HepG2 (cell line): Measurements from ENCODE around the gene NDOR1. TPM values are rescaled to one million over a fixed set of nuclear protein-coding genes. Genes with fewer than 3 reads are reported as not detected.

Experiments used
- KDM5A ChIP-seq: fragments of 200-600 bp; sonication (generic); IDR thresholded peaks from 2 replicates; pipeline ENCODE4 v1.7.0; 2018; ENCODE audit warnings: antibody characterized with exemption, mild to moderate bottlenecking, low read length, borderline replicate concordance
- KLF11 ChIP-seq: IDR thresholded peaks from 2 replicates; pipeline ENCODE4 v1.6.1; 2016; ENCODE audit warnings: missing compliant biosample characterization
- POGZ ChIP-seq: sonication (generic); formaldehyde crosslinking; IDR thresholded peaks from 2 replicates; pipeline ENCODE4 v1.4.0; 2020; ENCODE audit warnings: mild to moderate bottlenecking, missing genetic modification reagents
- RBFOX2 ChIP-seq: fragments of 200-400 bp; formaldehyde crosslinking; IDR thresholded peaks from 2 replicates; pipeline ENCODE4 v1.6.1; 2017; ENCODE audit warnings: low read depth, mild to moderate bottlenecking, low read length
- RBM39 ChIP-seq: fragments of 200-400 bp; formaldehyde crosslinking; IDR thresholded peaks from one replicate; pipeline ENCODE4 v1.6.1; 2018; ENCODE audit warnings: antibody characterized with exemption, mild to moderate bottlenecking, low read depth, low read length; ENCODE audit not compliant: poor library complexity, severe bottlenecking
- STAT5B ChIP-seq: sonication (generic); formaldehyde crosslinking; IDR thresholded peaks from 2 replicates; pipeline ENCODE4 v1.4.0; 2020; ENCODE audit warnings: missing genetic modification reagents
- ZFAT ChIP-seq: sonication (generic); formaldehyde crosslinking; conservative IDR thresholded peaks from 2 replicates; pipeline ENCODE4 v1.8.1; 2023; ENCODE audit warnings: missing genetic modification reagents, inconsistent platforms
- ZNF546 ChIP-seq: sonication (generic); formaldehyde crosslinking; conservative IDR thresholded peaks from 2 replicates; pipeline ENCODE4 v1.8.1; 2023; ENCODE audit warnings: mild to moderate bottlenecking, missing genetic modification reagents
- ZNF563 ChIP-seq: sonication (generic); formaldehyde crosslinking; IDR thresholded peaks from 2 replicates; pipeline ENCODE4 v1.8.0; 2022; ENCODE audit warnings: mild to moderate bottlenecking, moderate library complexity, missing genetic modification reagents
- ZNF891 ChIP-seq: sonication (generic); formaldehyde crosslinking; IDR thresholded peaks from 2 replicates; pipeline ENCODE4 v1.5.0; 2020; ENCODE audit warnings: mild to moderate bottlenecking, missing genetic modification reagents
- polyA plus RNA-seq, 8 experiments: library from polyadenylated mRNA; depleted of rRNA in 3 of 8; stranded (reverse) in 7 of 8; unstranded in 1 of 8; fragments of >200 nt; fragmentation: Illumina TruSeq in 4 of 8; extraction: Trizol in 4 of 8; gene quantifications; 2 replicates each; pipeline versions ENCODE4 v1.2.1 to v1.2.3, GENCODE V29; 2011 to 2016; ENCODE audit warnings: low read depth in 4 of 8, missing spikeins in 1 of 8, mixed read lengths in 1 of 8; ENCODE audit not compliant: insufficient read depth in 1 of 8
- total RNA-seq, 5 experiments: library from RNA; depleted of rRNA; stranded (reverse); fragments of >200 nt; fragmentation: Illumina TruSeq; extraction: Trizol; gene quantifications; 2 replicates each; pipeline ENCODE4 v1.2.3, GENCODE V29; 2016; ENCODE audit warnings: low read depth in 1 of 5
- TF ChIP-seq, protein P1 (sequence below): sonication (generic); formaldehyde crosslinking; conservative IDR thresholded peaks from 2 replicates; pipeline ENCODE4 v1.4.0; 2020; ENCODE audit warnings: missing genetic modification reagents
- TF ChIP-seq, protein P2 (sequence below): IDR thresholded peaks from 2 replicates; pipeline ENCODE4 v1.6.1; 2016; ENCODE audit warnings: low read depth, missing genetic modification reagents, missing compliant biosample characterization
- TF ChIP-seq, protein P3 (sequence below): sonication (generic); formaldehyde crosslinking; IDR thresholded peaks from 2 replicates; pipeline ENCODE4 v1.4.0; 2020; ENCODE audit warnings: missing genetic modification reagents
- TF ChIP-seq, protein P4 (sequence below): sonication (generic); formaldehyde crosslinking; IDR thresholded peaks from 2 replicates; pipeline ENCODE4 v1.4.0; 2020; ENCODE audit warnings: missing genetic modification reagents

The NDOR1 gene
- total and polyA plus RNA-seq, 2 of the 13 experiments (the other 11 are each of a cell fraction or from before 2014, with no cell fraction given): 3.6 to 8.7 TPM

DNA sequence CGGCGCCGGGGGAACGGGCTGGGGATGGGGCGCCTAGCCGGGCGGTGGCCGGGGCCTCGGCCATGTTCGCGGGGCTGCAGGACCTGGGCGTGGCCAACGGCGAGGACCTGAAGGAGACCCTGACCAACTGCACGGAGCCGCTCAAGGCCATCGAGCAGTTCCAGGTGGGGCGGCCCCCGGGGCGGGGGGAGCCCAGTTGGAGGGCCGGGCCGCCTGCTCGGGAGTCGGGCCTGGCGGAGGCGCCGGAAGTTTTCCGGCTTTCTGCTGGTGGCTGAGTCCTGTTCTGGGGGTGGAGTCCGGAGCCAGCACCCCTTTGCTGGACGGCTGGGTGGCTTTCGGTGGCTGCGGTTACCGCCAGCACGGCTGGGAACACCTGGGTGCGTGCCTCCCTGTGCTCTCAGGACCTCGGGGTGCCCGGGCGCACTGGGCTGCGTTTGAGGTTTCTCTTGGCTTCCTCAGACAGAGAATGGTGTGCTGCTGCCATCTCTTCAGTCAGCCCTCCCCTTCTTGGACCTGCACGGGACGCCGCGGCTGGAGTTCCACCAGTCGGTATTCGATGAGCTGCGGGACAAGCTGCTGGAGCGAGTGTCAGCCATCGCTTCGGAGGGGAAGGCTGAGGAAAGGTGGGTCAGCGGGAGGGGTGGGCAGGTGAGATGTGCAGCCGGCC, 50.1 kb downstream of the NDOR1 start (continued):
- TF ChIP-seq KDM5A: peak; percentile 95
- peak; percentile 28 for TF ChIP-seq RBM39
- TF ChIP-seq ZNF546 (CRISPR knock-in tag): no peak
- TF ChIP-seq KLF11 (CRISPR knock-in tag): no peak
- peak; percentile 34; the same call in 1 of the 2 replicates for TF ChIP-seq ZNF891 (CRISPR knock-in tag)
- TF ChIP-seq RBFOX2: peak; percentile 11; the same call in 1 of the 2 replicates
- TF ChIP-seq ZFAT (CRISPR knock-in tag): no peak
- TF ChIP-seq POGZ: no peak
- TF ChIP-seq, protein P1, sequence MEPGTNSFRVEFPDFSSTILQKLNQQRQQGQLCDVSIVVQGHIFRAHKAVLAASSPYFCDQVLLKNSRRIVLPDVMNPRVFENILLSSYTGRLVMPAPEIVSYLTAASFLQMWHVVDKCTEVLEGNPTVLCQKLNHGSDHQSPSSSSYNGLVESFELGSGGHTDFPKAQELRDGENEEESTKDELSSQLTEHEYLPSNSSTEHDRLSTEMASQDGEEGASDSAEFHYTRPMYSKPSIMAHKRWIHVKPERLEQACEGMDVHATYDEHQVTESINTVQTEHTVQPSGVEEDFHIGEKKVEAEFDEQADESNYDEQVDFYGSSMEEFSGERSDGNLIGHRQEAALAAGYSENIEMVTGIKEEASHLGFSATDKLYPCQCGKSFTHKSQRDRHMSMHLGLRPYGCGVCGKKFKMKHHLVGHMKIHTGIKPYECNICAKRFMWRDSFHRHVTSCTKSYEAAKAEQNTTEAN (CRISPR knock-in tag): peak; percentile 11; the same call in 1 of the 2 replicates
- TF ChIP-seq, protein P2, sequence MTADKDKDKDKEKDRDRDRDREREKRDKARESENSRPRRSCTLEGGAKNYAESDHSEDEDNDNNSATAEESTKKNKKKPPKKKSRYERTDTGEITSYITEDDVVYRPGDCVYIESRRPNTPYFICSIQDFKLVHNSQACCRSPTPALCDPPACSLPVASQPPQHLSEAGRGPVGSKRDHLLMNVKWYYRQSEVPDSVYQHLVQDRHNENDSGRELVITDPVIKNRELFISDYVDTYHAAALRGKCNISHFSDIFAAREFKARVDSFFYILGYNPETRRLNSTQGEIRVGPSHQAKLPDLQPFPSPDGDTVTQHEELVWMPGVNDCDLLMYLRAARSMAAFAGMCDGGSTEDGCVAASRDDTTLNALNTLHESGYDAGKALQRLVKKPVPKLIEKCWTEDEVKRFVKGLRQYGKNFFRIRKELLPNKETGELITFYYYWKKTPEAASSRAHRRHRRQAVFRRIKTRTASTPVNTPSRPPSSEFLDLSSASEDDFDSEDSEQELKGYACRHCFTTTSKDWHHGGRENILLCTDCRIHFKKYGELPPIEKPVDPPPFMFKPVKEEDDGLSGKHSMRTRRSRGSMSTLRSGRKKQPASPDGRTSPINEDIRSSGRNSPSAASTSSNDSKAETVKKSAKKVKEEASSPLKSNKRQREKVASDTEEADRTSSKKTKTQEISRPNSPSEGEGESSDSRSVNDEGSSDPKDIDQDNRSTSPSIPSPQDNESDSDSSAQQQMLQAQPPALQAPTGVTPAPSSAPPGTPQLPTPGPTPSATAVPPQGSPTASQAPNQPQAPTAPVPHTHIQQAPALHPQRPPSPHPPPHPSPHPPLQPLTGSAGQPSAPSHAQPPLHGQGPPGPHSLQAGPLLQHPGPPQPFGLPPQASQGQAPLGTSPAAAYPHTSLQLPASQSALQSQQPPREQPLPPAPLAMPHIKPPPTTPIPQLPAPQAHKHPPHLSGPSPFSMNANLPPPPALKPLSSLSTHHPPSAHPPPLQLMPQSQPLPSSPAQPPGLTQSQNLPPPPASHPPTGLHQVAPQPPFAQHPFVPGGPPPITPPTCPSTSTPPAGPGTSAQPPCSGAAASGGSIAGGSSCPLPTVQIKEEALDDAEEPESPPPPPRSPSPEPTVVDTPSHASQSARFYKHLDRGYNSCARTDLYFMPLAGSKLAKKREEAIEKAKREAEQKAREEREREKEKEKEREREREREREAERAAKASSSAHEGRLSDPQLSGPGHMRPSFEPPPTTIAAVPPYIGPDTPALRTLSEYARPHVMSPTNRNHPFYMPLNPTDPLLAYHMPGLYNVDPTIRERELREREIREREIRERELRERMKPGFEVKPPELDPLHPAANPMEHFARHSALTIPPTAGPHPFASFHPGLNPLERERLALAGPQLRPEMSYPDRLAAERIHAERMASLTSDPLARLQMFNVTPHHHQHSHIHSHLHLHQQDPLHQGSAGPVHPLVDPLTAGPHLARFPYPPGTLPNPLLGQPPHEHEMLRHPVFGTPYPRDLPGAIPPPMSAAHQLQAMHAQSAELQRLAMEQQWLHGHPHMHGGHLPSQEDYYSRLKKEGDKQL (CRISPR knock-in tag): no peak
- TF ChIP-seq STAT5B: no peak
- TF ChIP-seq, protein P3, sequence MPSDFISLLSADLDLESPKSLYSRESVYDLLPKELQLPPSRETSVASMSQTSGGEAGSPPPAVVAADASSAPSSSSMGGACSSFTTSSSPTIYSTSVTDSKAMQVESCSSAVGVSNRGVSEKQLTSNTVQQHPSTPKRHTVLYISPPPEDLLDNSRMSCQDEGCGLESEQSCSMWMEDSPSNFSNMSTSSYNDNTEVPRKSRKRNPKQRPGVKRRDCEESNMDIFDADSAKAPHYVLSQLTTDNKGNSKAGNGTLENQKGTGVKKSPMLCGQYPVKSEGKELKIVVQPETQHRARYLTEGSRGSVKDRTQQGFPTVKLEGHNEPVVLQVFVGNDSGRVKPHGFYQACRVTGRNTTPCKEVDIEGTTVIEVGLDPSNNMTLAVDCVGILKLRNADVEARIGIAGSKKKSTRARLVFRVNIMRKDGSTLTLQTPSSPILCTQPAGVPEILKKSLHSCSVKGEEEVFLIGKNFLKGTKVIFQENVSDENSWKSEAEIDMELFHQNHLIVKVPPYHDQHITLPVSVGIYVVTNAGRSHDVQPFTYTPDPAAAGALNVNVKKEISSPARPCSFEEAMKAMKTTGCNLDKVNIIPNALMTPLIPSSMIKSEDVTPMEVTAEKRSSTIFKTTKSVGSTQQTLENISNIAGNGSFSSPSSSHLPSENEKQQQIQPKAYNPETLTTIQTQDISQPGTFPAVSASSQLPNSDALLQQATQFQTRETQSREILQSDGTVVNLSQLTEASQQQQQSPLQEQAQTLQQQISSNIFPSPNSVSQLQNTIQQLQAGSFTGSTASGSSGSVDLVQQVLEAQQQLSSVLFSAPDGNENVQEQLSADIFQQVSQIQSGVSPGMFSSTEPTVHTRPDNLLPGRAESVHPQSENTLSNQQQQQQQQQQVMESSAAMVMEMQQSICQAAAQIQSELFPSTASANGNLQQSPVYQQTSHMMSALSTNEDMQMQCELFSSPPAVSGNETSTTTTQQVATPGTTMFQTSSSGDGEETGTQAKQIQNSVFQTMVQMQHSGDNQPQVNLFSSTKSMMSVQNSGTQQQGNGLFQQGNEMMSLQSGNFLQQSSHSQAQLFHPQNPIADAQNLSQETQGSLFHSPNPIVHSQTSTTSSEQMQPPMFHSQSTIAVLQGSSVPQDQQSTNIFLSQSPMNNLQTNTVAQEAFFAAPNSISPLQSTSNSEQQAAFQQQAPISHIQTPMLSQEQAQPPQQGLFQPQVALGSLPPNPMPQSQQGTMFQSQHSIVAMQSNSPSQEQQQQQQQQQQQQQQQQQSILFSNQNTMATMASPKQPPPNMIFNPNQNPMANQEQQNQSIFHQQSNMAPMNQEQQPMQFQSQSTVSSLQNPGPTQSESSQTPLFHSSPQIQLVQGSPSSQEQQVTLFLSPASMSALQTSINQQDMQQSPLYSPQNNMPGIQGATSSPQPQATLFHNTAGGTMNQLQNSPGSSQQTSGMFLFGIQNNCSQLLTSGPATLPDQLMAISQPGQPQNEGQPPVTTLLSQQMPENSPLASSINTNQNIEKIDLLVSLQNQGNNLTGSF (CRISPR knock-in tag): 0 out of 2 replicates have a peak, but pooled peaks have one; percentile 38
- TF ChIP-seq, protein P4, sequence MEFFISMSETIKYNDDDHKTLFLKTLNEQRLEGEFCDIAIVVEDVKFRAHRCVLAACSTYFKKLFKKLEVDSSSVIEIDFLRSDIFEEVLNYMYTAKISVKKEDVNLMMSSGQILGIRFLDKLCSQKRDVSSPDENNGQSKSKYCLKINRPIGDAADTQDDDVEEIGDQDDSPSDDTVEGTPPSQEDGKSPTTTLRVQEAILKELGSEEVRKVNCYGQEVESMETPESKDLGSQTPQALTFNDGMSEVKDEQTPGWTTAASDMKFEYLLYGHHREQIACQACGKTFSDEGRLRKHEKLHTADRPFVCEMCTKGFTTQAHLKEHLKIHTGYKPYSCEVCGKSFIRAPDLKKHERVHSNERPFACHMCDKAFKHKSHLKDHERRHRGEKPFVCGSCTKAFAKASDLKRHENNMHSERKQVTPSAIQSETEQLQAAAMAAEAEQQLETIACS (CRISPR knock-in tag): peak; percentile 4; the same call in 1 of the 2 replicates
- no peak; the same call in 1 of the 2 replicates for TF ChIP-seq ZNF563 (CRISPR knock-in tag)
